NCI-H146 treated with DMSO at 0.1 percent for 48 hours (cell line): ENCODE measurements around the gene PADI1.

Source experiments
- DNase-seq: peaks from one replicate; lab custom pipeline; 2025; ENCODE audit not compliant: unreplicated experiment; lab: John Stamatoyannopoulos, UW

Gene PADI1

GRCh38 chr1:17270891-17271765 is 66.2 kb downstream of the PADI1 start:
- no peak for DNase-seq

GRCh38 chr1:17272066-17272465 is 67.1 kb downstream of the PADI1 start:
- DNase-seq: no peak

- no peak for DNase-seq
Observed at GRCh38 chr1:17272646-17273045, 67.7 kb downstream of the PADI1 start.

GRCh38 chr1:17273096-17273495 is 68.2 kb downstream of the PADI1 start:
- DNase-seq: no peak

- DNase-seq: peak; percentile 29
Observed at GRCh38 chr1:17274186-17275170, 69.5 kb downstream of the PADI1 start.

GRCh38 chr1:17276568-17276967 is 71.6 kb downstream of the PADI1 start:
- no peak for DNase-seq

- no peak for DNase-seq
Observed at GRCh38 chr1:17277511-17278159, 72.7 kb downstream of the PADI1 start.

- DNase-seq: no peak
Observed at GRCh38 chr1:17278996-17279830, 74.3 kb downstream of the PADI1 start.

GRCh38 chr1:17280436-17280835 is 75.5 kb downstream of the PADI1 start:
- DNase-seq: no peak

- DNase-seq: no peak
Observed at GRCh38 chr1:17280894-17281293, 76.0 kb downstream of the PADI1 start.

- DNase-seq: no peak
Observed at GRCh38 chr1:17281775-17282181, 76.8 kb downstream of the PADI1 start.

GRCh38 chr1:17282836-17283235 is 77.9 kb downstream of the PADI1 start:
- DNase-seq: no peak

- DNase-seq: no peak
Observed at GRCh38 chr1:17286646-17287045, 81.7 kb downstream of the PADI1 start.

- no peak for DNase-seq
Observed at GRCh38 chr1:17287130-17287776, 82.3 kb downstream of the PADI1 start.

GRCh38 chr1:17289721-17290120 is 84.8 kb downstream of the PADI1 start:
- DNase-seq: no peak

GRCh38 chr1:17290553-17290952 is 85.6 kb downstream of the PADI1 start:
- DNase-seq: no peak

- DNase-seq: no peak
Observed at GRCh38 chr1:17292299-17293160, 87.6 kb downstream of the PADI1 start.

GRCh38 chr1:17293681-17294425 is 88.9 kb downstream of the PADI1 start:
- peak; percentile 22 for DNase-seq
